ENCODE results near the gene MDGA2.
A peak's percentile ranks its signal among the peaks of the same experiment; 100 is the strongest.
"Not testable (repeated sequence)": the region's sequence is repeated elsewhere in the genome, so short reads cannot be mapped to it uniquely, and the experiment has no call there.

Gene MDGA2

DNA sequence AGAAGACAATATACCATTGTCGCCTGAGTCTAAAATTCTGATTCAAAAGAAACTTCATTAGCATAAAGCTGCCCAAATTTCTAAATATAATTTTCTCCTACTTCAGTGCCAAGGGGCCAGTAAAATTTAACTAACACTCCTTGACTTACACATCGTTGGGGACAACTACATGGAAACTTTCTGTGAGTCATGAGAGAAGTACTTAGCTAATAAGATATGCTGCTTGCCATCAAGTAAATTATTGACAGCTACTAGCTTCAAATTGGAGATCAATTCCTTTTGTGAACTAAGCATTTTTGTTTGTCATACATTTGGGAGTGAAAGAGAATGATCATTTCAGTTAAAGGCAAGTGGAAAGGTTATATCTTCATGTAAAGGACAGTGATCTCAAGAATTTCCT lies 373.3 kb downstream of the MDGA2 start:
- DNase-seq = no peak

DNA sequence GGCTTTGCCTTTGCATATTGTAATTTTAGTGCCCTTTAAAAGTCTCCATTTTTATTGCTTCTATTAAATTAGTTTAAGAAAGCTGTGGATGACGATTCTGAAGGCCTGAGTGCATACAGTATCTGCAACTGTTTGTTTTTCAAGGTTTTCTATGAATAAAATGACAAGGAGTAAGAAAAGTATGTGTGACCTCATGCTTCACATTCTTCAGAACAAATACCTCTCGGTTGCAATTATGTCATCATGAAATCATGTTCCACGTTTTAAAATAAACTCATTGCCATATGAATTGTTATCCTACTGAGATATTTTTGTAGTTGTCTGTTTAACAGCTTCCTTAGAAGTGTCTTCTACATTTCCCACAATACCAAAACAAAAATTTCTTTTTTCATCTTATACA lies 374.6 kb downstream of the MDGA2 start:
- DNase-seq = no peak

DNA sequence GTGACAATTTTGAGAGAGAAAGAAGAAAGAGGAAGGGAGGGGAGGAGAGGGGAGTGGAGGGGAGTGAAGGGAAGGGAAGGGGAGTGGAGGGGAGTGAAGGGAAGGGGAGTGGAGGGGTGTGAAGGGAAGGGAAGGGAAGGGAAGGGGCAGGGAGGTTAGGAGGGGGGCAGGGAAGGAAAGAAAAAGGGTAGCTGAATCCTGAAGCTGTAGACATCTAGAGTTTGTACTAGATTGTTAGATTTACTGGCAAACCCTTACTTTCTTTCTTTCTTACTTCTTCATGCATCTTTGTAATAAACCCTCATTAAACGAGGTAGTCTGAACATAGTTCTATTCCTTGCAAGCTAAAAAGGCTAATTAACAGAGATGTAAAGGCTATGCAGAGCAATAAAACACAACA lies 378.0 kb downstream of the MDGA2 start:
- no peak for DNase-seq

DNA sequence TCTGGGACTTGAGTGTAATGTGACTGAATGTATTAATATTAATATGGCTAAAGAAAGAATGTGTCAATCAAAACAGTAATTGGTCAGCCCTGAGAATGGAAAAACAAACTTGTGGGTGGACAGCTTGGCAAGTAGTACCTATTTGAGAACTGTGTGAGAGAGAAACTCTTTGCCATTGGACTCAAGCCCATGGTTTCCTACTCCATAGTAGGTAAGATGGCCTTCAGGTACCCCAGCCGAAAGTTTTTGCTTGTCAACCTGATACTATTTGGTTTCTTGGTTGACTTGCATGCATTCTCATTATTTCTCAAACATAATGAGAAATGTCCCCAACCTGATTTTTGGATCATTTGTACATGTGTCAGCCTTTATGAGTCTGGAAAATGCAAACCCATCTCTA lies 391.1 kb downstream of the MDGA2 start:
- DNase-seq = no peak

DNA sequence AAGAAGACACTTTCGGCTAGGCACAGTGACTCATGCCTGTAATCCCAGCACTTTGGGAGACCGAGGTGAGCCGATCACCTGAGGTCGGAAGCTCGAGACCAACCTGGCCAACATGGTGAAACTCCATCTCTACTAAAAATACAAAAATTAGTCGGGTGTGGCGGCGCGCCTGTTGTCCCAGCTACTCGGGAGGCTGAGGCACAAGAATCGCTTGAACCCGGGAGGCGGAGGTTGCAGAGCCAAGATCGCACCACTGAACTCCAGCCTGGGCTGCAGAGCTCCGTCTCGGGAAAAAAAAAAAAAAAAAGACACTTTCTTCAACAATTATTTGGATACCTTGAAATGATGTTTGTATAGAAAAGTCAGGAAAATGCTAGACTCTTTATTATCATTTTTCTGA lies 393.6 kb downstream of the MDGA2 start:
- not testable (repeated sequence) for DNase-seq

DNA sequence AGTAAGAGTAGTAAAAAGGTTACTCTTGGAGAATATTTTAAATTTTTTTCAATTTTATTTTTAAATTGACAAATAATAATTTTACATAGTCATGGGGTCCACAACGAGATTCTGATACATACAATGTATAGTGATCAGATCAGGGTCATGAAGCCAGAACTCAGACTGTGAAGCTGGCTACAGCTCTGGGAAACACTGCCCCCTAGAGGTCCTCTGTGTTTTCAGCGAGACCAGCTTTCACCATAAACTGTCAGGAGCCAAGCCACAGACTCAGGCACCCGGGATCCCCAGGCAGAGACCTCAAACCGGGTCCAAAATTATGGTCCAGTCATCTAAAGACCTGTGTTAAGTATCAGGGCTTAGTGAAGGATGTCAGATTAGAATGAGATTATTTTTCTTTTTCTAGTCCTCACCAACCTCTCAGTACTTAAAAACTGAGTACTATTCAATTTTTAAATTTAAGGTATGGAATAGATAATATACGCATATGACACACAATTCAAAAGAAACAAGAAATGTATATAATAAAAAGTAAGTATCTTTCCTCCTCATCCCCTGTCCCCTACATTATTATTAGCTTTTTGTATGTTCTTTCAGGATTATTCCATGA lies 397.1 kb downstream of the MDGA2 start:
- peak in 1 of 2 experiments; percentile 37 for DNase-seq

DNA sequence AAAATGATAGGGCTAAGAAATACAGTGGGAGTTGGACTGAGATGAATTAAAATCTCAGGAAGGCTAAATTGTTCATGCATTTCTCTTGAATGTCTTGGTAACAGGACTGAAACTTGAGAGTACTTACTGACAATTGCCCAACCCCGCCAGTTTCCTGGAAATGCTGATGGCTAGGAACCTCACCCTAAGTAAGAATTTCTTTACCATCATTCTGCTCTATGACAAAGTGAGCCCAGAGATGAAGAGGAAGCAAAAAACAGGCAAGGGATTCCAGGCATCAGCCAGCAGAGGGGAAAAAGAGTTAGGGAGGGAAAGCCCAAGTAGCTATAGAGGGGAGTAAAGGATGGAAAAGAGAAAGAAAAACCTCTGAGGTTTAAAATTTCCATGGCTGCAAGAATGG lies 397.7 kb downstream of the MDGA2 start:
- no peak for DNase-seq

DNA sequence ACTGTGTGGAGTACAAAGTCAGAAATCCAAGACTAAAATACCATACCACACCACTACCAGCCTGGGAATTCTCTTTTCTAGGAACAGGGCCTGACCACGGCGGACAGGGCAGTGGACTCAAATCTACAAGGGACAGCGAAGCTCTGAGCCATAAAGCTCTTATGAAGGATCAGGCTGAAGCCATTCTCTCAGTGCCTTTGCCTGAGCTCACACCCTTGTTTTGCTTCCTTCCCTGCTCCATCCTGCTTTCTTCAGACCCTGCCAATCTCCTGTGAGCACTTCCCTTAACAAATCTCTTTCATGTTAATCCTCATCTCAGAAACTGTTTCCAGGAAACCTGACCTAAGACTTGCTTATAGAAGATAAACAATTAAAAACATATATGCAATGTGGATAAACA lies 398.5 kb downstream of the MDGA2 start:
- DNase-seq = no peak

DNA sequence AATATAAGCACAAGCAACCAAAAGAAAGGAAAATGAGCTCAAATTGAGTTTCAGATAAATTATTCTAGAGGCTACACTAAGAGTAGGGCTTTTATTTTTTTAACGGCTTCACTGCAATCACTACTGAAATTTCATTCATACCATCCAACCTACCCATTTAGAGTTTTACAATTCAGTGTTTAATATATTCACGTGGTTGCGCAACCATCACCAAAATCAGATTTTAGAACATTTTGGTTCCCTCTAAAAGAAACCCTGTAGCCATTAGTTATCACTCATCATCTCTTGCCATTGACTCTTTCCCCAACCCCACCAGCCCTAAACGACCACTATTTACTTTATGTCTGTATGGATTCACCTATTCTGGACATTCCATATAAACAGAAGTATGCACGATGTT lies 401.5 kb downstream of the MDGA2 start:
- DNase-seq = no peak

DNA sequence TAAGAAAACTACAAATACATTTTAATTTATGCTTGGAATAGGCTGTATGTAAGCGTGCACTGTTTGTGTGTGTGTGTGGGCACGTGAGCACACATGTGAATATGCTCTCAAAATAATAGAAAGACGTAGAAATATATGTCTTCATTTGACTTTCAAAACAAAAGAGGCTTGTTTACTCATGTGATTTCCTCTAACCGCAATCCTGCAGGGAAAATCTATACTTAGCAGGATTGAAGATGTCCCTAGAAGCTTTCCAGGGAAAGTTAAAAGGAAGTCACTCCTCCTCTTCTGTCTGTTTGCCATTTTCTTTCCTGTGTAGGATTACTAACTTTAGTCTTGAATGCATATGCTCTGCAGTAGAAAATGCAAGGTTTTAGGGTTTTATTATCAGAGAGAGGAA lies 404.7 kb downstream of the MDGA2 start:
- DNase-seq = no peak

DNA sequence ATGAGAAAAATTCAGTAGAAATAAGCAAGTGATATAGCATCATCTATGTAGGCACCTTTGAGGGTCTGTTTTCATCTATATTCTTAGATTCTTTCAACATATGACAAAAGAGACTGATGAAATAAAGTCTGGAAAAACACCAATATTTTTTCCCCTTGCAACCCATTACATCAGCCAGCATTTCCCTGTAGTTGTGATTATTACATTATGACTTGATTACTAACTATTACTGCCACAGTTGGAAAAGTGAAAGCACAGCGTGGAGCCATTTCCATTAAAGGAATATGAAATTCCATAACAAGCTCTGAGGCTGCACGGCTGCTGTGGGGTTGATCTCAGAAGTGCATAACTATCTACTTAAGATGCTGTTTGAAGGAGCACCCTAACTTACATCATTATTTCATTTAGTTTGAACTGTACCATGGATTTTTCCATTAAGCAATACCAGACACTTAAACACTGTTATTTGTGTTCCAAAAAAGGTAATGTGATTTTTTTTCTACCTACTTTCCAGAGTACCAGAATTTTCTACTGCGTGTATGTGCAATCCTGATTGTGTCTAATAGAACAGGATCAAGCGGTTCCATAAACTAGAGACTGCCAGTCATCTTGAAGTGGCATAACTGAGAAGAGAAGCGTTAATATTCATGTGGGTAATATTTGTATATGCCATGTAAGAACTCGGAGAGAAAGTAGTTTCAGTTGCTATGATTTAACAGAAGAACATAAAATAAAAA lies 405.5 kb downstream of the MDGA2 start:
- no peak for DNase-seq

DNA sequence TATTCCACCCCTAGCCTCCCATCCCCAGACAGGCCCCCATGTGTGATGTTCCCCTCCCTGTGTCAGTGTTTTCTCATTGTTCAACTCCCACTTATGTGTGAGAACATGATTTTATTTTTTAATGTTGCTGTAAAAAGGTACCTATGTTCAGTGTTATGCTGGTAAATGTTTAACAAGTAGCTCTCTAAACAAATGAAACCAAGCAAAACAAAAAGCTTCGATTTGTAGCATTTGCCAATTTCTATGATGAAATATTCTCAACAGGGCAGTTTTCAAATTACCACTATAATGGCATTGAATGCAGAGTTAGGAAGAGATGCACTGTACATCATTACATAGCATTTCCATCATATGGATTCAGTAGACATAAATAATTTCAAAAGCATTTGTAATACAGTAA lies 410.6 kb downstream of the MDGA2 start:
- DNase-seq = no peak

DNA sequence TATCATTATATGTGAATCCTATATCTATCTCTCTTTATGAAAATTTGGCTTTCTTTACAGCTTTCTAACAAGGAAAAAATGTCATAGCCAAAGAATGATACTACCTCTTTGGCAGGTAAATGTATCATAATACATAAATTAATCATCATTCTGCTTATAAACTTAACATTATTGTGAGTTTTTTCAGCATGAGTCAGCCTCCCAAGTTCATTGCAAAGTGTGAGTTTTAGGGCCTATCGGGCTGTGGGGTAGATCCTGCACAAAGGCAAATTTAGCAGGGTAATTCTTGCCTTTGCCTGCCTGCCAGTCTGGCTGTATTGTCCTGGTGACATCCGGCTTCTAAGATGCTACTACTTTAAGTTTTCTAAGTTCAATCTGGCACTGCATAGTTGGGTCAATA lies 412.6 kb downstream of the MDGA2 start:
- DNase-seq = no peak

DNA sequence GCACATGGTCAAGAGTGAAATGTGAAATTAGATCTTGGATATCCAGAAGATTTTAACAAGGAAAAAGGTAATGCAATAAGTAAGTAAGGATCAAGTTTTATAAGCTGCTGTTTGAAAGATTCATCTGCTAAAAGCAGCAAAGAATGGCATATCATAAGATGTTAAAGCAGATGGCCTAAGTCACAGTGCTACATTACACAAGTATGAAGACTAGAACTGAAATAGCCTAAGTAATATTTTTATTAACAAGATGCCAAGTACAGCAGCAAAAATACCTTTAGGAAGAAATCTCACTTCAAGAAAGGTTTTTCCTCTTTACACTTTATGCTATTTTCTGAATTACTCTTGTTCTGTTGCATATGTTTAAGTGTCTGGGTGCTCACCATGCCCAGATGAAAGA lies 414.1 kb downstream of the MDGA2 start:
- no peak for DNase-seq

DNA sequence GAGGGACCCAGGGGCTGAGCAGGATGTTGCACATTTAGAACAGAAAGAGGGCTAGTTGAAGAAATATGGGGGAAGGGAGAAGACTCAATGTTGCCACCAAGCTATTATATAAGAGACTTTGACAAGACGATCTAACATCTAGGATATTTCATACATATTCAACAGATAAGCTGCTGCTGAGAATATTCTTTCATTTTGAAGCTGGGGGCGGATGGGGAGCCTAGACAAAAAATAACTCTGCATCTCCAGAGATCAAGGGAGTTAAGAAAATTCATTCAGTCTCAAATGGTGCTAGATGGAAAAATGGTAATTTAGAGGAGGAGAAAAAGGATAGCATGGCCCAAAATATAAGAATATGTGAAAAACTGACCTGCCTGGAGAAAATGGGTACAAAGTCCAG lies 415.6 kb downstream of the MDGA2 start:
- no peak for DNase-seq

DNA sequence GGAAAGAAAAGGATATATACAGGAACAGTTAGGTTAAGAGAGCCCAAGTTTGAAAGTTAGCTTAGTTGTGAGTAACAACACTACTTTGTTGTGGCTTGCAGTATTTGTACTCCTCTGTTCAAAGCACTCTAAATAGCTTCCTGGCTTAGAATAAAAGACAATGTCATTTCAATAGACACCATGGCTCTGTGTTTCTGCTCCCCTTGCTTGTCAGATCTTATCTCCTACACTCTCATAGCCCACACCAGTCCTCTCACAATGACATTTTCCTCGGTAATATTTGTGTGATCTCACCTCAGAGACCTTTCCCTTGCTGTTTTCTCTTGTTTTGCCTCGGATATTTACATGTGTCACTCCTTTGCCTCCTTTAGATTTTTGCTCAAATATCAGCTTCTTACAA lies 418.4 kb downstream of the MDGA2 start:
- no peak for DNase-seq

DNA sequence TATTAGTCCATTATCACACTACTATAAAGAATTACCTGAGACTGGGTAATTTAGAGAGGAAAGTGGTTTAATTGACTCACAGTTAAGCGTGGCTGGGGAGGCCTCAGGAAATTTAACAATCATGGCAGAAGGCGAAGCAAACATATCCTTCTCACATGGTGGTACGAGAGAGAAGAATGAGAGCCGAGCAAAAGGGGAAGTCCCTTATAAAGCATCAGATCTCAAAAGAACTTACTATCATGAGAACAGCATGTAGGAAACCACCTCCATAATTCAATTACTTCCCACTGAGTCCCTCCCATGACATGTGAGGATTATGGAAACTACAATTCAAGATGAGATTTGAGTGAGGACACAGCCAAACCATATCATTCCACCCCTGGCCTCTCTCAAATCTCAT lies 422.6 kb downstream of the MDGA2 start:
- no peak for DNase-seq

DNA sequence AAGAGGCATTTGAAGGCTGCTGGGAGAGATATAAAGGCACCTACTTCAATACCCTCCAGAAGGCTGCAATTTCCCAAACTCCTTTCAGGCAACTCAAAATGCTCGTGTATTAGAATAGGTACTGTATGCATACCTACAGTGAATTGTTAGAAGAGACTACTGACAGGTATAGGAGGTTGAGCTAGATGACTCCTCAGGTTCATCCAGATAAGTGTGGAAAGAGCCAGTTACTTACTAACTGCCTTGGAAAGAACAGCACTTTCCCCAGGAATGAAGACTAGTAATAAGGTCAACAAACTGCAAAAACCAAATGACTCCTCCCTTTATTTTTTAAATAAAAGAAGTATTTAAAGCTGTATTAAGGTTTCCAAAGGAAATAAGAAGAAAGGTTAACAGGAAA lies 429.0 kb downstream of the MDGA2 start:
- DNase-seq = no peak

DNA sequence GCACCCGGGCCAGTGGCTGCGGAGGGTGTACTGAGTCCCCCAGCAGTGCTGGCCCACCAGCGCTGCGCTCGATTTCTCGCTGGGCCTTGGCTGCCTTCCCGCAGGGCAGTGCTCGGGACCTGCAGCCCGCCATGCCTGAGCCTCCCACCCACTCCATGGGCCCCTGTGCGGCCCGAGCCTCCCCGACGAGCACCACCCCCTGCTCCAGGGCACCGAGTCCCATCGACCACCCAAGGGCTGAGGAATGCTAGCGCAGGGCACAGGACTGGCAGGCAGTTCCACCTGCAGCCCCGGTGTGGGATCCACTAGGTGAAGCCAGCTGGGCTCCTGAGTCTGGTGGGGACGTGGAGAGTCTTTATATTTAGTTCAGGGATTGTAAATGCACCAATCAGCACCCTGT lies 432.8 kb downstream of the MDGA2 start:
- not testable (repeated sequence) for DNase-seq

DNA sequence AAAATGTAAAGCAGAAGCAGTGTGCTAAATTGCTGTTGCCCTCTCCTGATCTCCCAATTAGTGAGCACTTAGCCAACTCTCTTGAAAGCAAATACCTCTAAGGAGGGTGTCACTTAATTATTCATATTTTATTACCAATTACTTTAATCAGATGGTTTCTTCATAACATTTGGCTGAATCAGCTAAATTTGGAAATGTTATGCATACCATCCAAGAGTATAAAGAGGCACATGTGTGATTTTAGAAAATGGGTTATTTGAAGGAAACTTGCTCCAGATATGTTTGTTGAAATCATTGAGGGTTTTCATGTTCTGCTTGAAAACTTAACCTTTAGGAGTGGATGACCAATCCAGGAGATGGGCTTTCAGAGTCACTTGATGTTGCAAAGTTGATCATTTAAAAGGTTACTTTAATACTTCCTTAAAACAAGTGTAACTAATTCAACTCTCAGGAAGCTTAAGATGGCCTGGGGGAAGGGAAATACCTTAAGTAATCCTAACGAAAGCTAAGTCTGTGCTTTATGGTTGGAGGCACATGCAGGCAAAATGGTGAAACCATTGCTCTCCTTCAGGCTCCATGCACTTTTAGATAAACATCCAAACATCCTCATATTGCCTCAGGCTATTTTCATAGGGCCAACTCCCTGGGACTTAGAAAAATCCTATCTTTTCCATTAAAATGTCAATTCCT lies 434.5 kb downstream of the MDGA2 start:
- DNase-seq = no peak

DNA sequence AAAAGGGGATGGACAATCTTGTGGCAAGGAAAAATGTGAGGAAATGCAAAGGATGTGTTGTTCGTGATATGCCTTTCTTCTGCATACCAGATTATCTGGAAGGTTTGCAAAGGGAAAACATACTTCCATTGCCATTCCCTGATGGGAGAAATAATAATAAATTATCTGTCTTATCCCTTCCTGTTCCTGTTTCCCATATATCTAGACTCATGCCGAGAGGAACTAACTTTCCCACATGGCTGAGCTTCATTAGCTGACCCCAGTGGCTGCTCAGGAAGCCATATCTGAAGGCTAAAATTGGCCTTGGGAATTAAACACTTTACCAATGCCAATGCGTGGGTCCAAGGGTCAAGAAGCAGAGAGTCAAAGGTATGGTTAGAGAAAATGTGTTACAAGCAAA lies 439.8 kb downstream of the MDGA2 start:
- DNase-seq = no peak

DNA sequence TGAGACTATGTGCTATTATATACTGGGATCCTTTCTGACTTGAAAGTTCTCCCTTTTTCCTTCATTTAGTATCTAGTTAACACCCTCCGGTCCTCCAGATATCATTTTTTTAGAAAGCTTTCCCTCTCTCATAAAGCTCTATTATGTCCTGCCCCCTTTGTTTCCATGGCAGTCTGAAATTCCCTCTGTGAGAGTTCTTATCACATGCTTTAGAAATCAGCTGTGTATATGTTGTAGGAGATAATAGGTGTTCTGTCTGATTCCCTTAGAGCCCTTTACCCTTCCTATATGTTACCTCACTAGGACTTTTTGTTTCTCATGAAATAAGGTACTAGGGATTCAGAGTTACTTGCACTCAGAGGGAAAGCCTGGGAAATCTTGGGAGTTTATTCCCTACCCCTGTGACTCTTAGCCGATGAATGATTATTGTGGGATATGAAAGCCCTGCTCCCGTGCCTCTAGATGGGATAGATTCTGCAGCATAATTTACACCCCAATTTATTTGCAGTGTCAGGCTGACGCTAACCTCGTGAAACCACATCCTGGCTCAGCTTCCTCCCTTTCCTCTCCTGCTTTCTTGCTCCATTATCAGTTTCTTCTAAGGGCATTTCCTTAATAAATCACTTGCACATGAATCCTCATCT lies 448.4 kb downstream of the MDGA2 start:
- DNase-seq = no peak

DNA sequence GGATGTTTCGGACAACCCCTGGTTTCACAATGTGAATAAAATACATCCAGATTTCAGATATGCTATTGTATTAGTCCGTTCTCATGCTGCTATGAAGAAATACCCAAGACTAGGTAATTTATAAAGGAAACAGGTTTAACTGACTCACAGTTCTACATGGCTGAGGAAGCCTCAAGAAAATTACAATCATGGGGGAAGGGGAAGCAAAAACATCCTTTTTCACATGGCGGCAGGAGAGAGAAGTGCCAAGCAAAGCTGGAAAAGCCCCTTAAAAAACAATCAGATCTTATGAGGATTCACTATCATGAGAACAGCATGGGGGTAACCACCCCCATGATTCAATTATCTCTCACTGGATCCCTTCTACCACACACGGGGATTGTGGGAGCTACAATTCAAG lies 451.7 kb downstream of the MDGA2 start:
- DNase-seq = no peak

DNA sequence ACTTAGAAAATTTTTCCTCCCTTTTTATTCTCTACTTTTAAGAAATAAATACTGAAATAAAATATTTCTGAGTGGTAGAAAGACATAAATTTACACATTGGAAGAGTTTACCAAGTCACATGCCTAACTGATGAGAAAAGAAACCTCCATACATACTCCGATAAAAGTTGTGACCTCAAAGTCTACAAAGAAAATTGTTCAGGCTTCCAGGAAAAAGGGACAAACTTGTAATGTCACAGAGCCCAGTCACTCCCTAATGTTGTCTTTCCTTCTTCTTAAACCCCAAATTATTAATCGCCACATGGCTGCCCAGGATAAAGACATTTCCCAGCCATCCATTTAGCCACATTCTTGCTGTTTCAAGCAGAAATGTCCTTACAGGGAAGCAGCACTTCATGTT lies 455.3 kb downstream of the MDGA2 start:
- DNase-seq = no peak

Measured in SW 1271 (cell line).